ENCODE data around the gene FXR1.
"Not testable (repeated sequence)": the region's sequence is repeated elsewhere in the genome, so short reads cannot be mapped to it uniquely, and the experiment has no call there.

Gene FXR1

DNA sequence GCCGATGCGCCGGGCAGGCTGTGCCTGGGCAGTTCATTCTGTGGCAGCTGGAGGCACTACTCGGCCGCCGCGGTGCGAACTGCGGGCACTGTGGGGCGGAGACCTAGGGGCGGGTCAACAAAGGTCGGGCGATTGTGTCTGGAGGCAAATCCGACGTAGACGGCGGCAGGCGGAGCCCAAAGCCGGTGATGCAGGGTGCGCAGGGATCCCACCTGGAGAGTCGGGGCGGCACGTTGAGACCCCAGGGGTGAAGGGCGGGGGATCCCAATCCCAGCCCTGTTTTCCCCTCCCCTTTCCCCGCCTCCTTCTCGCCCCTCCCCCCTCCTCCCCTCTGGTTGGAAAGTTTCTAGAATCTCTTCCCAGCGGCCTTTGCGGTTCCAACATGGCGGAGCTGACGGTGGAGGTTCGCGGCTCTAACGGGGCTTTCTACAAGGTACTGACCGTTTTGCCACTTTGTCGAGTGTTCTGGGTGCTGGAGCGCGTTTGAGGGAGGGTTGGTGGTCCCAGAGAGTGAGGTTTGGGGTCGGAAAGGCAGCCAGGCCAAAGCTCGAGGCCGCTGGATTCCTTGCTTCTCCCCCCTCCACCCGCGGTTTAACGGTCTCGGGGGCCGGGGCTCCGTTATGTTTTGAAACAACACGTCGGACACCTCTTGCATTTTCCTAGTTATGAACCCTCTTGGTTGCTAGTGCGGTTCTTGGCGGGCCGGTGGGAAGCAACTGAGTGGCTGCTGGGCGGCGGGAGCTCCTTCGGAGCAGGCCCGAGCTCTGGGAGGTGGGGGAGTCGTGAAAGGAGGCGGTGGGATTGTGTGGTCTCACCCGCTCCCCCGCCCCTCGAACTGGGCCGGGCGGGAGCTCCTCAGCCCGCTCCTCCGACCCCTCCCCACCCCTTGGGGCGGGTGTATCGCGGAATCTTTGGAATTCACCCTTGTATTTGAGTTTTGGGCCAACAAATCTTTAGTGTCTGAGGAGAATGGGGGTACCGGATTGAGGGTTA lies at the start of gene FXR1:
Gene FXR1 (plus strand): TSS at position 367 of the 993 bp plus-strand sequence. CDS start 16 bp downstream, at position 383.
- DNase-seq (ENCODE audit: low read depth) = peak; percentile 76

DNA sequence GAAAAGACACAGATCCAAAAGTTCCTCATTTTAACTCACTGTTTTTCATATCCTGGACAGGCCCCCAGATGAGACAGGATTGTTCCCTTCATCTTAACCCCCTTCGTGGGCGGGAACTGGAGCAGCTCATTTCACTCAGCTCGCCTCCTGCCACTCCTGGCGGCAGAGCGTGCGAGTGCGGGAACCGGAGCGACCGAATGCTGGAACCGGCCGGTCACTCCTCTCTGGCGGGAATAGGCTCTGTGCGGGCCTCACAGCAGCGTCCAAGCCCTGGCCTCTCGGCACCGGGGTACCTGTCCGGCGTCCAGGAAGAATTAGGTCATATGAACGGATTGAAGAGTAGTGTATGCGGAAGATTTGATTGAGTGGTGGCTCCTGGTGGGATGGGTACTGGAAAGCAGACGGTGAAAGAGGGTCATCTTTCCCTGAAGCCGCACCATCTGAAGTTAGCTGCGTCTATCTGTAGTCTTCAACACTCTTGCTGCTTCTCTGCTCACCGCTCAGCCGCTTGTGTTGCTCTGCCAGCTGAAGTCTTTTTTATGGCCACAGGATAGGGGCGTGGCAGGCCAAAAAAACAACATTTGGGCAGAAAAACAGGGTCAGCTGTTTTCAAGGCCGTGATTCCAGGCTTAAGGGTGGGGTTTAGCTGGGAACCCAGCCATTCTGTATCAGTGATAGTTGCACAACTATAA lies 42.3 kb upstream of the FXR1 start:
- DNase-seq (ENCODE audit: low read depth) = no peak

GRCh38 chr3:180871901-180872300 lies 40.6 kb upstream of the FXR1 start:
- DNase-seq (ENCODE audit: low read depth) = no peak

- not testable (repeated sequence) for DNase-seq (ENCODE audit: low read depth)
Measured at GRCh38 chr3:180872430-180872829, 40.0 kb upstream of the FXR1 start.

DNA sequence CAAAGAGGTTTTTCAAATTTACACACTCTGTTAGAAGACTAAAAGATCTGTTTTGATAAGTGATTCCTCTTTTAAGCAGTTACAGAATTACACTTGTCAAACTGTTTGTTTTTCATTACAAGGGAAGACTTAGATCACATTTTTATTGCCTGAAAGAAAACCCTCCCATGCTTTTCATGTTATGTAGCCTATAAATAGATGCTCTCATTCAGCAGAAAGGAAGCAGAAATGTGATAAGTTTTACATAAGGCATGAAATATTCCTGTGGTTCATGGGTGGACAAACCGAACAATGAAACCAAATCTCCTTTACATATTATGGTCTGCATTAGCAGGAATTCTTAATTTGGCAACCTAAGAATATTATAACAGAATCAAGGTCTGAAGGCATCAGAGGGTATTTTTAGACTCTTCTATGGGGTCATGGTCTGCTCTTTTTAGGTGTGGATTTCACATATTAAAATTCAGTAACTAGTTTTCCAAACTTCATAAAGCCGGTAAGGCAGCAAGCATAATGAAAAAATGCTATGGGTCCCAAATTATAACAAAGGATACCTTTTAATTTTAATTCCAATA lies 37.3 kb upstream of the FXR1 start:
- no peak for DNase-seq (ENCODE audit: low read depth)

- no peak for DNase-seq (ENCODE audit: low read depth)
Measured at GRCh38 chr3:180881065-180881801, 31.2 kb upstream of the FXR1 start.

GRCh38 chr3:180882115-180882514 lies 30.4 kb upstream of the FXR1 start:
- no peak for DNase-seq (ENCODE audit: low read depth)

- DNase-seq (ENCODE audit: low read depth) = no peak
Measured at GRCh38 chr3:180888992-180889560, 23.4 kb upstream of the FXR1 start.

DNA sequence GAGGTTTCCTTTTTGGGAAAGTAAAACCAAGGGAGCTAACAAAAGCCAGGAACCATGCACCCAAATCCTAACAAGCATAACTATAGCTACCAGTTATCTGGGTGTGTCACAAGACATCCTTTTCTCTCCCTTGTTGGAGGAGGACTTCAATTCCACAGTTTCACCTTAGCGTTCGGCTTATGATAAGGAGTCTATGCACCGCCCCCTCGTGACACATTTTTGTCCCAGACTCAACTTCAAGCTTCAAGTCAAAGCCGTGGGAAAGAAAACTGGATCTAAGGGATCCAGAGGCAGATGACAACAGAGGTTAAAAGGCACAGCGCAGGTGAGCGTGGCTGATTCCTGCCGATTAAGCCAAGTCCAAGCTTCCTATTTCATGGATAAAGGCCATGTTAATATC lies 13.9 kb upstream of the FXR1 start:
- no peak for DNase-seq (ENCODE audit: low read depth)

GRCh38 chr3:180909369-180910127 lies 2.9 kb upstream of the FXR1 start:
- no peak for DNase-seq (ENCODE audit: low read depth)

DNA sequence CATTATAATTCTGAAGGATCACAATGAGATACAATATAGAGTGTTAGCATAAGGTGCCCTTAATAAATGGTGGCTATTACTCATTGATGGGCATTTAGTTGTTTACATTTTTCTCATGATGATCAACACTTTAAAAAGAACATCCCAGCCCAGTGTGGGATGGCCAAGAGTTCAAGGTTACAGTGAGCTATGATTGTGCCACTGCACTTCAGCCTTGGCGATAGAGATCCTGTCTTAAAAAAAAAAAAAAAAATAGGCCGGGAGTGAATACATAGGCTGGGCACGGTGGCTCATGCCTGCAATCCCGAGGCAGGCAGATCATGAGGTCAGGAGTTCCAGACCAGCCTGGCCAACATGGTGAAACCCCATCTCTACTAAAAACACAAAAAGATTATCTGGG lies 1.6 kb upstream of the FXR1 start:
- no peak for DNase-seq (ENCODE audit: low read depth)

DNA sequence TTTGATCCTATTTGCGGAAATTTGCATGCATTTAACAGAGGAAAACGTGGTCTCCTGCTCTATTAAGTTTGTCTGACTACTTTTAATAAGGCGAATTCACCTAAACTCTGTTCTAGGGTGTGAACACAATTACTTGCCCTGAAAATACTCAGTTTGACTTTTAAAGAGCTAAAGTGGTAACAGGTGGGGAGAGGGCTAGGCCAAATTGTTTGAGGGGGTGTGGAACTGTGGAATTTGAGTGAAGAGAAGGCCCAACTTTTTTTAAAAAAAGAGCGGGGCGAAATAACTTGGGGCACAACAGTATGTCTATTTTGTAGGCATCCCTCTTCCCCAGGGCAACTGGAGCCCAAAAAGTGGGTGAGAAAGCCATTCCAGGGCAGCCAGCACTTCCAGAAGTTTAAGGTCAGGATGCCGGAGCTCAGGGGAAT lies 580 bp upstream of the FXR1 start:
- no peak for DNase-seq (ENCODE audit: low read depth)

DNA sequence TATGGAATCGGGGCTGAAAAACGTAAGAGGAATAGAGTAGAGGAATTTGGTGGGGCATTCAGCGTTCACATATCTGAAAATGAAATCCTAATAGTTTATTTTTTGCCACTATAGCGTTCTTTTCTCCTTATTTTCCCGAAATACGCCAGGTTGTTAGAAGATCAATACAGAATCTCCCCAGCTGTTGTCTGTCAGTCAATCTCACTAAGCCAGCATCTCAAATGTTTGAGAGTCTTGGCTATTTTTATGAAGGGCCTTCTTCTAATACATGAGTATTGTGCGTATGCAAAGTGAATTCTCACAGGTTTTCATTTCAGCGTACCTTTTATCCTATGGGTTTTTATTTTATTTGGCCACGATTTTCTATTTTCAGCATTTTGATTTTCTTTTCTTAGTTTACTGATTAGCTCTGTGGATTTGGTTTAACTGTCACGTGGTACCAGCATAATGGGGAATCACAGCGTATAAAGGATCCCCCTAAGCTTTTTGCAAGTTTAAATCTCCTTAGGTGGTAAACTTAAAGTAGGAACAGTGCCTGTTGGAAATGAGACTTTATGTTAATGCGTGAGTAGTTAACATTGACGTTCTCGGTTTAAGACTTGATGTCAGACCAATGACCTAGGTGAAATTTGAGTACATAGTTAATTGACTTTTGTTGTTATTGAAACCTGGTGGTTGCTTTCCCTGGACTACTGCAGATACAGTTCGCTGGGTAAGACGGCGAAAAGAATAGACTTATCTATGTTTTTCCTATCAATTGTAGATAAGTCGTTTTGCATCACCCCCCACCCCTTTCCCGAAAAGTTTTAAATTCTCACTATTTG lies 1.3 kb downstream of the FXR1 start:
- DNase-seq (ENCODE audit: low read depth) = no peak

- no peak for DNase-seq (ENCODE audit: low read depth)
Measured at GRCh38 chr3:180918542-180918941, 6.1 kb downstream of the FXR1 start.

- DNase-seq (ENCODE audit: low read depth) = no peak
Measured at GRCh38 chr3:180922242-180922641, 9.8 kb downstream of the FXR1 start.

- DNase-seq (ENCODE audit: low read depth) = no peak
Measured at GRCh38 chr3:180923561-180923960, 11.1 kb downstream of the FXR1 start.

DNA sequence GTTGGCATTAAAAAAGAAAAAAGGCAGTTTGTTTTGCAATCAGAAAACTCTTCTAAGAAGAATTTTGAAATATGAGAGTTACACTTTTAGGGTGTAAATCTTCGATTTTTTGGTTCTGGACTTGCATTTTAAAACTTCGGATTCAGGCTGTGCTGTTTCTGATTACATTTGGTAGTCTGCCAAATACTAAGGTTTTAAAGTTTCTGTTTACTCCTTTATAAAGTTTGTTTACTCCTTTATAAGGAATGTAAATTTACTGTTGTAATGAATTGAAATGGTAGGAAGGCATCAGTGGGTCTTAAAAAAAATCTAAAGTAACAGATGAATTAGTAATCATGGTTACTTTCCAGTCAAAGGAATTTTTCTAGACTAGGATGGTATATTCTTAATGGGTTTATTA lies 14.1 kb downstream of the FXR1 start:
- DNase-seq (ENCODE audit: low read depth) = no peak

GRCh38 chr3:180929376-180929775 lies 16.9 kb downstream of the FXR1 start:
- DNase-seq (ENCODE audit: low read depth) = no peak

GRCh38 chr3:180930526-180930925 lies 18.1 kb downstream of the FXR1 start:
- DNase-seq (ENCODE audit: low read depth) = no peak

GRCh38 chr3:180932819-180933218 lies 20.3 kb downstream of the FXR1 start:
- no peak for DNase-seq (ENCODE audit: low read depth)

Measured in stimulated activated CD4-positive, alpha-beta T cell treated with anti-CD3 and anti-CD28 coated beads, Interleukin-2, amount 100 ng/mL, for 4 hours (primary cell).